Left ventricle myocardium inferior (tissue), 1 donor: ENCODE measurements around the gene THOC7. TPM values are rescaled to one million over a fixed set of nuclear protein-coding genes. Genes with fewer than 3 reads are reported as not detected.
A peak's percentile ranks its signal among the peaks of the same experiment; 100 is the strongest.

ENCODE experiments used
- DNase-seq: peaks from one replicate; pipeline ENCODE4 v3.0.0-alpha.2; 2020
- H3K27ac ChIP-seq: fragments of 200-600 bp; replicated peaks from 2 replicates; pipeline ENCODE4 v1.8.0; 2021
- H3K27me3 ChIP-seq: fragments of 200-600 bp; 2 replicates; pipeline ENCODE4 v1.8.0; 2021; ENCODE audit warnings: low read depth
- H3K36me3 ChIP-seq: fragments of 200-600 bp; 2 replicates; pipeline ENCODE4 v1.8.0; 2021
- H3K4me1 ChIP-seq: fragments of 200-600 bp; 2 replicates; pipeline ENCODE4 v1.8.0; 2021
- H3K4me3 ChIP-seq: fragments of 200-600 bp; 2 replicates; pipeline ENCODE4 v1.8.0; 2021; ENCODE audit warnings: mild to moderate bottlenecking, moderate library complexity
- H3K9me3 ChIP-seq: fragments of 200-600 bp; replicated peaks from 2 replicates; pipeline ENCODE4 v1.8.0; 2021
- intact Hi-C: fragments of 100-400 bp; cut with micrococcal nuclease; formaldehyde crosslinking; loops from one replicate; pipeline ENCODE4 v1.11.0; 2022
- total RNA-seq: library from RNA; stranded (reverse); fragmentation: NEBNext Ultra II Directional; extraction: Animal tissue kit (Norgen Biotek cat#: 25700); gene quantifications from one replicate; pipeline ENCODE4 v1.2.1, GENCODE V29; 2021
- TF ChIP-seq, protein P1 (sequence below): fragments of 200-600 bp; IDR thresholded peaks from 2 replicates; pipeline ENCODE4 v1.8.0; 2021; ENCODE audit warnings: antibody characterized with exemption, mild to moderate bottlenecking, borderline replicate concordance
- donor health status: DM: no; HTN: yes; CAD: no; lungs with severe emphysema.

Gene THOC7
- total RNA-seq, 1 donor from 2014 or later = 79.4 TPM

DNA sequence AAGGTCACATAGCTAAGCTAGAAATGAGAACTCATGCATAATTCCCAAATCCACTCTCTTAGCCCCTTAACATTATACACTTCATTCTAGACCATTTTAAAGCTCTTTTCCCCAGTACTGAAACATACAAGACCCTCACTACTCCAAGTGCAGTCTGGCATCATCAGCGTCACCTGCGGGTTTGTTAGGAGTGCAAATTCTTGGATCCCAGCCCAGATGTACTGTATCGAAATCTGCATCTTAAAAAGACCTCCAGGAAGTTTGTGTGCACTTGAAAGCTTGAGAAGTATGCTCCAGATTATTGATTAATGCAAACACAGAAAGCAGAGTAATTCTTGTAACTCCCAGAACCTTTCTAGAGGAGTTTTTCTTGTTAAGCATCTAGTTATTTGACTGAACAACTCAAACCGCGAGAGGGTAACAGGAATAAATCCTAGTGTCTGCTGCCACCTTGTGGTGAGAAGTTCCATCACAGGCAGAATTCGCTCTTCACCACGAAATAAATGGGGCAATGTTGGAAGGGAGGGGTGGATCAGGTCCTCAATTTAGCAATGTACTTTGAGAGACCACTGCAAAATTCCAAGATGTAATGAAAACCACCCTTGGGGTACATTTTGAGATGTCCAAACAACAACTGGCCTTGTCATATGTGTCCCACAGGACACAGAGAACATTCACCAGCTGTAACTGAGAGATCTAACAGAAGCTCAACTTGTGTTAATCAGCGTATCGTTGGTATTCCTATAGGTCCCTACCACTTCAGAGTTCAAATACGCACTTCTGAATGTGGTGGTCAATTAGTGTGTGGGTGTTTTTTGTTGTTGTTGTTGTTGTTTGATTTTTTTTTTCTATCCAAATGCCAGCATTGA lies 45.1 kb downstream of the THOC7 start:
- Histone ChIP-seq H3K9me3 (no peaks in the 10 kb centered on the region), H3K4me3 (no peak overlapping the region), H3K27ac (no peak overlapping the region), H3K27me3 (no peaks in the 10 kb centered on the region), H3K36me3 (no peaks in the 10 kb centered on the region), H3K4me1 (peaks cover 4% of the 10 kb centered on the region)
- TF ChIP-seq, protein P1, sequence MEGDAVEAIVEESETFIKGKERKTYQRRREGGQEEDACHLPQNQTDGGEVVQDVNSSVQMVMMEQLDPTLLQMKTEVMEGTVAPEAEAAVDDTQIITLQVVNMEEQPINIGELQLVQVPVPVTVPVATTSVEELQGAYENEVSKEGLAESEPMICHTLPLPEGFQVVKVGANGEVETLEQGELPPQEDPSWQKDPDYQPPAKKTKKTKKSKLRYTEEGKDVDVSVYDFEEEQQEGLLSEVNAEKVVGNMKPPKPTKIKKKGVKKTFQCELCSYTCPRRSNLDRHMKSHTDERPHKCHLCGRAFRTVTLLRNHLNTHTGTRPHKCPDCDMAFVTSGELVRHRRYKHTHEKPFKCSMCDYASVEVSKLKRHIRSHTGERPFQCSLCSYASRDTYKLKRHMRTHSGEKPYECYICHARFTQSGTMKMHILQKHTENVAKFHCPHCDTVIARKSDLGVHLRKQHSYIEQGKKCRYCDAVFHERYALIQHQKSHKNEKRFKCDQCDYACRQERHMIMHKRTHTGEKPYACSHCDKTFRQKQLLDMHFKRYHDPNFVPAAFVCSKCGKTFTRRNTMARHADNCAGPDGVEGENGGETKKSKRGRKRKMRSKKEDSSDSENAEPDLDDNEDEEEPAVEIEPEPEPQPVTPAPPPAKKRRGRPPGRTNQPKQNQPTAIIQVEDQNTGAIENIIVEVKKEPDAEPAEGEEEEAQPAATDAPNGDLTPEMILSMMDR = peak; percentile 91
- intact Hi-C loops = loop anchor here (2.0 kb wide), 1 partner anchor 468 kb away; no protein-coding TSS in a partner anchor
- peak; percentile 20 for DNase-seq

DNA sequence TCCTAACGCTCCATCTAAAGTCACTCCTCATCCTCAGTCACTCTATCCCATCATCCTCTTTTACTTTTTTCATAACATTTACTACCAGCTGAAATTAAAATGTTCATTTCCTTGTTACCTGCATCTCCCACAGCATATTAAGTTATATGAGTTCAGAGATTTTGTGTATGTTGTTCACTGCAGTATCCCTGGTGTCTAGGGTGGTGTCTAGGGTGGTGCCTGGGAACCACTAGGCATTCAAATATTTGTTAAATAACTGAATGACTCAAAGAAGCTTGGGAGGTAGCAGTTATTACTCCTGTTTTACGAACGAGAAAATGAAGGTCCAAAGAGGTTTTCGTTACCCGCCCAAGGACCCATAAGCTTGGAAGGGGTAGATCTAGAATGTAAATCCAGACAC lies 46.4 kb downstream of the THOC7 start:
- DNase-seq = no peak
- no peaks in the 10 kb centered on the region for H3K36me3 ChIP-seq
- TF ChIP-seq, protein P1 = no peak
- H3K4me1 ChIP-seq = peaks cover 4% of the 10 kb centered on the region
- intact Hi-C loops = no loop called here
- no peaks in the 10 kb centered on the region for H3K27me3 ChIP-seq
- no peak overlapping the region for H3K4me3 ChIP-seq
- no peak overlapping the region for H3K27ac ChIP-seq
- H3K9me3 ChIP-seq = no peaks in the 10 kb centered on the region

DNA sequence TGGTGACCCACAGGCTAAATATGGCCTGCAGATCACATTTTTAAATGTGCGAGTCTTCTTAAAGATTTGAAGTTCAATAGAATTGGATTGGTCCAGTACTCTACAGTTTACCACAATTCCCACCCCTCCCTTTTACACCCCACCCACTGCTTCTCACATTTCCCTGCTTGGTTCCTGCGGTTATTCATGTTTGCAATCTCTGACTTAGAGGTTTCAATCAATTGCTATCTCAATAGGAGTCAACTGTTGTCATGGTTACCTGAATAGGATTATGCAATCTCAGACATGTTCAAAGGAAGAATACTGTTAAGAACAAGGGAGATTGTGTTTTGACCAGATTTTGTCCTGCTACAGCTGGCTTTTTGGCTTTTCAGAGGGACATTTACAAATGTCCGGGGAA lies 49.4 kb downstream of the THOC7 start:
- H3K36me3 ChIP-seq = no peaks in the 10 kb centered on the region
- intact Hi-C loops = no loop called here

DNA sequence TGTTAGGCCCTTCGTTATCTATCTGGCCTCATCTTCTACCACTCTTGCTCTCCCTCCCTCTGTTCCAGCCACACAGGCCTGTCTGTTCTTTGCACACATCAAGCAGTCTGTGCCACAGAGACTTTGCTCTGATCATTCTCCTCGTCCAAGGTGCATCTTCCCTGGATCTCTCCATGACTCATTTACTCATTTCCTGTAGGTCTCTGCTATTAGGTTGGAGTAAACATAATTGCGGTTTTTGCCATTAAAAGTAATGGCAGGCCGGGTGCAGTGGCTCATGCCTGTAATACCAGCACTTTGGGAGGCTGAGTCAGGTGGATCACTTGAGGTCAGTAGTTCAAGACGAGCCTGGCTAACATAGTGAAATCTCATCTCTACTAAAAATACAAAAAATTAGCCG lies 54.0 kb downstream of the THOC7 start:
- intact Hi-C loops = no loop called here
- H3K4me1 ChIP-seq = no peaks in the 10 kb centered on the region
- H3K27ac ChIP-seq = no peak overlapping the region
- H3K27me3 ChIP-seq = no peaks in the 10 kb centered on the region
- no peak overlapping the region for H3K4me3 ChIP-seq
- TF ChIP-seq, protein P1 = no peak
- peaks cover 6% of the 10 kb centered on the region for H3K9me3 ChIP-seq
- H3K36me3 ChIP-seq = peaks cover 8% of the 10 kb centered on the region
- DNase-seq = no peak

More for the DNA sequence above, 49.4 kb downstream of the THOC7 start:
- Histone ChIP-seq H3K4me3 (no peak overlapping the region), H3K4me1 (peaks cover 4% of the 10 kb centered on the region), H3K9me3 (no peaks in the 10 kb centered on the region), H3K27me3 (no peaks in the 10 kb centered on the region), H3K27ac (no peak overlapping the region)
- no peak for DNase-seq
- TF ChIP-seq, protein P1 = no peak

DNA sequence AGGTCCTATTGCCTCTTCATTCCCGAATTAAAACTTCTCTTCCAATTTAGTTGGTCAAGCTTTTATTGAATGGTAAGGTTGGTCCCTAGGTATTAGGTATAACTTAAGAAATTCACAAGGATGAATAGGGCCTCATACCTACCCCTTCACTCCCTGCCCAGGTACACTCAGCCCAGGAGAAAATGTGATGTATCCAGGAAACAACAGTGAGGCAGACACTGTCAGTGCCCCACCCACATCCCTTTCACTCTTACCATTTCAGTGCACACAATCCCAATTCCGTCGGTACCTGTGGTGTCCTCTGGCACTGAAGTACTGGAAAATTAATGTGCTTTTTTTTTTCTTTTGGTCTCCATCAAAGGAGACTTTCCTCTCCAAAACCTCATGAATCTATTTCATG lies 55.0 kb downstream of the THOC7 start:
- H3K36me3 ChIP-seq = peaks cover 8% of the 10 kb centered on the region
- H3K27me3 ChIP-seq = no peaks in the 10 kb centered on the region
- no peak for DNase-seq
- H3K9me3 ChIP-seq = peaks cover 6% of the 10 kb centered on the region
- intact Hi-C loops = no loop called here
- H3K4me3 ChIP-seq = no peak overlapping the region
- TF ChIP-seq, protein P1 = no peak
- no peaks in the 10 kb centered on the region for H3K4me1 ChIP-seq
- no peak overlapping the region for H3K27ac ChIP-seq
